Middle frontal gyrus (tissue), 1 donor: ENCODE measurements around the gene NYNRIN.
"Not testable (repeated sequence)": the region's sequence is repeated elsewhere in the genome, so short reads cannot be mapped to it uniquely, and the experiment has no call there.

Source experiments
- DNase-seq: peaks from one replicate; pipeline ENCODE4 v3.0.0-alpha.2; 2015; ENCODE audit warnings: low spot score; ENCODE audit errors: extremely low spot score

The NYNRIN gene

DNA sequence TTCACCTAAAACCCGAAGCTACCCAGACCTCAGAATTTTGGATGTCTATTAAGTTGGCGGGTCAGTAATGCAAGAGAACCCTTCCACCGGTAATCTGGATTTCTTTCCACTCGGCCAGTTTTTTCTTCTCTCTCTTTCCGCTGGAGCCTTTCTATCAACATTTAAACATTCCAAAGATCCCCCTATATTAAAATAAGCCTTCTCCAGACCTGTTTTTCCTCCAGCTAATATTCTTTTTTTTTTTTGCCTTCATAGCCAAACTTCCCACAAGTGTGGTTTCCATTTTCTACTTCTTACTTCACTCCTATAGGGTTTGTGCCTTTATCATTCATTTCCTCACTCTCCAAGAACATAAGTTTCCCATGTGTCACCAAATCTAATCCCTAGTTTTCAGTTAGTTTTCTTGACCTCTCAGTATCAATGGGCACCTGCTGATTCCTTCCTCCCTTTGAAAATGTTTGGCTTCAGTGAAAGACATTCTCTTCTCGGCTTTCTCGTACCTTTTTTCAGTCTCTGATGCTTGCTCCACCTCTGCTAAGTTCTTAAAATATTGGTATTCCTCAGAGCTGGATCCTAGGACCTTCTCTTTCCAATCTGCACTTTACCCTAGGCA lies 44.4 kb downstream of the NYNRIN start:
- DNase-seq, result no peak

- not testable (repeated sequence) for DNase-seq
Observed at GRCh38 chr14:24450828-24451227, 52.0 kb downstream of the NYNRIN start.

- DNase-seq, result no peak
Observed at GRCh38 chr14:24456980-24457379, 58.2 kb downstream of the NYNRIN start.

- no peak for DNase-seq
Observed at GRCh38 chr14:24458736-24459135, 59.9 kb downstream of the NYNRIN start.

DNA sequence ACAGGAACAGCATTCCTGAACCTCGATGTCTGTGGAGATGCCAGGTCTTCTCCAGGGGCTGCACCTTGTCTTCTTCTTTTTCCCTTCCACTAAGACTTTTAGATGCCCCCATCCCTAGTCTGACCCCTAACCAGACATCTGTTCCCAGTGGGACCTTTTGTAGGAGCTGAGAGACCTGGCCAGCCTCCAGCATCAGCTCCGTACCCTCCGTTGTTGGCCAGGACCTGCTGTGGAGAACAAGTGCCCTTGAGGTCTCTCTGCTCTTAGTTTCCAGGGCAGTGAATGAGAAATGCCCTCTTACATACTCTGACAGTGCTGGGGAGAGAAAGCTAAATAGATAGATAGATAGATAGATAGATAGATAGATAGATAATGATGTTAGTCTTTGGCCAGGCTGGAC lies 60.5 kb downstream of the NYNRIN start:
- no peak for DNase-seq

GRCh38 chr14:24461336-24461735 lies 62.5 kb downstream of the NYNRIN start:
- no peak for DNase-seq

DNA sequence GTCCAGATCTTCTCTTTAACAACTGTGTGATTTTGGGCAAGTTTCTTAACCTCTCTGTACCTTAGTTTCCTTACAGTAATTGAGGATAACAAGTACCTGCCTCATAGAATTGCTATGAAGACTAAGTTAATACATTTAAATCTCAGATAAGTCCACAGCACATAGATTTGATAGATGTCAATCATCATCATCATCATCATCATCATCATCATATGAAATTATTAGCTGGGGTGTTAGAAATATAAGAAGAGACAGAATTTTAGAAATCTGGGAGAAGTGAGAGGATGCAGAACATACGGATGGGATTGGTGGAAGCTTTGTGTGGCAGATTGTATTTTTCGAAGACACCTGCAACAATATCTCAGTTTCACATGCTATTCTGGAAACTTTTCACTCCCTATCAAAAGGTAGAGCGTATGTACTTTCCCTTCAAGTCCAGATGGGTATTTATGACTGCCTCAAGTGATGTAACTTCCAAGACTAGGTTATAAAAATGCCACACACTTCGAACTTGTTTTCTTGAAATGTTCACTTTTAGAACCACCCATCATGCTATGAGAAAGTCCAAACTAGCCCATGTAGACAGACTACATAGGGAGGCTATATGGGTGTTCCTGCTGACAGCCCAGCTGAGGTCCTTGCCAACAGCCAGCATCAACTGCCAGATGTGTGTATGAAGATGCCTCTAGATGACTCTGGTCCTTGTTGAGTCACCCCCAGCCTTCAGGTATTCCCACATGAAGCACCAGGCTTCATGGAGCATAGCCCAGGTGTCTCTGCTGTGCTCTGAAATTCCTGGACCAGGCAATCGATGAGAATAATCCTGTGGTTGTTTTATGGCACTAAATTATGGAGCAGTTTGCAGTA lies 64.4 kb downstream of the NYNRIN start:
- no peak for DNase-seq

DNA sequence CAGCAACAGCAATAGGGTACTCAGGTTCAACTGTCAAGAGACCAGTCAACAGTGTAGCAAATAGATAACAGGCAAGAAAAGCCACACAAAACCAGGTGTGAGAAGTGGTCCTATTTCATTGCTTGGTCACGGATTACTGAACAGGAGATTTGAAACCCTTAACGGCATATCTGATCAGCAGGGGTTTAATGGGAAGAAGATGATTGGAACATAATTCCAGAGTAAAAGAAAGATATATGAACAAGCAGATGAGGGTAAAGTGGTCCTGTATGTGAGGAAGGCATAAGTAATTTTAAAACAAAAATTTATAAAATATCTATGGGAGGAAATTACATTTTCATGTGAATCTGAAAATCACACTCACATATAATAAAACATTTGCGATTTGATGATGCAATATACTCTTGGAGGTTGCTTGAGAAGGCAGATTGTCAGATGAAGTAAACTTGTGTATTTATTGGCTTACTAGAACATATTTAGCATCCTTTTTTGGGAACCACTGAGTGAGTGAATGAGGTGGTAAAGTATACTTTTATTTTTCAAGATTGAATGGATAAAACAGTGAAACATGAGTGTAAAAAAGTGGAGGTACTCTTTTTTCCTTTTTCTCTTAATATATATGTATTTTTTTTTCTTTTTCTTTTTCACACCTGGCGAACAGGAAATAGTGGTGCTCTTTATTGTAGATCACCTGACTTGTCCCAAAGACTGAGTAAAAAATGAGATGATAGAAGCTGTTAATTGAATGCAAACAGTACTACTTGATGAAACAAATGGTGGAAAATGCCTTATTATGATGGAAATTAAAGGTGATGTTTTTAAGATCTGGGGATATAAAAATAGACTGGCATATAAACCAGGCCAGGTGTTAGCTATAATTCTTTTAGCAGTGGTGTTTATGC lies 65.3 kb downstream of the NYNRIN start:
- no peak for DNase-seq

DNA sequence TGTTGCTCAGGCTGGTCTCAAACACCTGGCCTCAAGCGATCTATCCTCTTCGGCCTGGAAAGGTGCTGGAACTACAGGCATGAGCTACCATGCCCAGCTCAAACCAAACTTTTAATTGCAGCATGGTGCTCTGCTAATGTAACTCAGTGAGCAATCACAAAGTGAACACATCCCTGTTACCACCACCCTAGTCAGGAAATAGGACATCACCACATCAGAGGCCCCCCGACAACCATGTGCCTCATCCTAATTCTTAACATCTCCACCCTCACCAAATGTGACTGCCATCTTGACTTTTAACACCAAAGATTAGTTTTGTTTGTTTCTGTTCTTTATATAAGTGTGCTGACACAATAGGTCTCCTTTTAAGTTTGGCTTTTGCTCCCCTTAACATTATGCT lies 66.6 kb downstream of the NYNRIN start:
- no peak for DNase-seq

GRCh38 chr14:24465805-24466204 lies 67.0 kb downstream of the NYNRIN start:
- DNase-seq, result no peak
